KOPT-K1 (cell line): Measurements from ENCODE around the gene DRC1.
"Not testable (repeated sequence)": the region's sequence is repeated elsewhere in the genome, so short reads cannot be mapped to it uniquely, and the experiment has no call there.

Experiments
- H3K27ac ChIP-seq: fragments of 200-600 bp; sonication (generic); 2 replicates; pipeline ENCODE4 v1.5.1; 2016; ENCODE audit warnings: antibody characterized with exemption, mild to moderate bottlenecking, low read depth, low read length; ENCODE audit not compliant: poor library complexity, severe bottlenecking
- H3K36me3 ChIP-seq: fragments of 200-600 bp; sonication (generic); 2 replicates; pipeline ENCODE4 v1.5.1; 2017; ENCODE audit warnings: antibody characterized with exemption, mild to moderate bottlenecking, low read length, moderate library complexity; ENCODE audit not compliant: insufficient read depth
- H3K9me3 ChIP-seq: fragments of 200-600 bp; sonication (generic); 2 replicates; pipeline ENCODE4 v1.5.1; 2017; ENCODE audit warnings: antibody characterized with exemption, low read length, mild to moderate bottlenecking; ENCODE audit not compliant: insufficient read depth, poor library complexity, severe bottlenecking

The DRC1 gene

GRCh38 chr2:26460613-26461031, 58.9 kb downstream of the DRC1 start:
- Histone ChIP-seq H3K27ac (no peak overlapping the region), H3K36me3 (no peaks in the 10 kb centered on the region), H3K9me3 (no peaks in the 10 kb centered on the region)

GRCh38 chr2:26461601-26462023, 59.9 kb downstream of the DRC1 start:
- Histone ChIP-seq H3K9me3 (no peaks in the 10 kb centered on the region), H3K36me3 (no peaks in the 10 kb centered on the region), H3K27ac (no peak overlapping the region)

DNA sequence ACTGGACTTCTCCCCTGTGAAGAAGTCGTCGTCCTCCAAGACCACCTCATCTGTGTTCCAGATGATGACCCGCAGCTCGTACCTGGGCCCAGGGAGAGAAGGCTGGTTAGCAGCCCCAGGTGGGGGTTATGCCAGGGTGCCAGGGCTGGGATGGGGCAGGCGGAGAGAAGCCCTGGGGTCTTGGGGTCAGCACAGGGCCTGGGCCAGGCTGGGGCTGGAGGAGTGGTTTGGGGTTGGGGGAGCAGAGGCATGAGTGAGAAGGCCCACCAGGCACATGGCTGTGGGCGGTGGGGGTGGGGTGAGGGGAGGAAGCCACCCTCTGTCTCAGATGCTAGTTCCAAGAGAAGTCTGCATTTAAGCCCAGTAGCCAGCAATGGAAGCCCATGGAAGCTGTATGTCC, 60.4 kb downstream of the DRC1 start:
- H3K36me3 ChIP-seq, result no peaks in the 10 kb centered on the region
- H3K9me3 ChIP-seq, result no peaks in the 10 kb centered on the region
- no peak overlapping the region for H3K27ac ChIP-seq

- H3K9me3 ChIP-seq, result no peaks in the 10 kb centered on the region
- H3K27ac ChIP-seq, result no peak overlapping the region
- no peaks in the 10 kb centered on the region for H3K36me3 ChIP-seq
These were observed 61.0 kb downstream of the DRC1 start for GRCh38 chr2:26462511-26463243.

DNA sequence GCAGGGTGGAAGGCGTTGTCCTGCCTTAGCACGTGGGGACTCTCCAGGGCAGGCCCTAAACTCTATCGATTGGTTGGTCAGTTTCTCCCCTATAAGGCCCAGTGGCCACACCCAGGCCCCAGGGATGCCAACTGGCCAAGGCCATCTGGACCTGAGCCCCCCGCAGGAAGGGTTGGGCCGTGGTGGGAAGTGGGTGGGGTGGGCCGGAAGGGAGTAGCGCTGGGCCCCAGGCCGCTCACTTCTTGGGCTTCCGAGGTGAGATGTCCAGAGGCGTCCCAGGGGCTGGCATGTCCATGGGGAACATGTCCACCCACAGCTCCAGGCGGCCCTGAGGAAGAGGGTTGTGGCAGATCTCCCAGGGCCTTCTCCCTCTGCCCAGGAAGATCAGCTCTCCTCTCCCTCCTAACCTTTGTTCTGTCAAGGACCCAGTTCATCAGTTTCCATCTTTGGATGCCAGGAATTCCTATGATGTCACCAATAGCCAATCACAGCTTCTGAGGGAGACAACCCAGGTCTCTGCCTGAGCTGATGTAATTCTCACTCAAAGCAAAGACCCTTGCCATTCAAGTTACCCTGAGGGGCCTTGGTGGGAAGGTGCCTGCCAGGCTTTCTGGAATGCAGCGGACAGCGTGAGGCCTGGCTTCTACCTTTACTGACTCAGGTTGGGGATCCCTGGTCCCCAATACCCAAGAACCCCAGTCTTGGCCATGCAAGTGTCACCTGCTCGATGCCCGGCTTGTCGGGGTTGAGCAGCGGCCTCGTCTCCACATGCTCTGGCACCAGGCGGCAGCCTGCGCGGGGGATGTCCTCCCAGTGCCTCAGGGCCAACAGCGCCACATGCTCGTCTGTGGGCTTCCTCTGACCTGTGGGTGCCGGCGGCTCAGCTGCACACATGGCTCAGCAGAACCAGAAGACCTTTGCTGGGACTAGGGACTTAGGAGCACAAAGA, 61.8 kb downstream of the DRC1 start:
- no peaks in the 10 kb centered on the region for H3K36me3 ChIP-seq
- H3K27ac ChIP-seq, result no peak overlapping the region
- no peaks in the 10 kb centered on the region for H3K9me3 ChIP-seq

DNA sequence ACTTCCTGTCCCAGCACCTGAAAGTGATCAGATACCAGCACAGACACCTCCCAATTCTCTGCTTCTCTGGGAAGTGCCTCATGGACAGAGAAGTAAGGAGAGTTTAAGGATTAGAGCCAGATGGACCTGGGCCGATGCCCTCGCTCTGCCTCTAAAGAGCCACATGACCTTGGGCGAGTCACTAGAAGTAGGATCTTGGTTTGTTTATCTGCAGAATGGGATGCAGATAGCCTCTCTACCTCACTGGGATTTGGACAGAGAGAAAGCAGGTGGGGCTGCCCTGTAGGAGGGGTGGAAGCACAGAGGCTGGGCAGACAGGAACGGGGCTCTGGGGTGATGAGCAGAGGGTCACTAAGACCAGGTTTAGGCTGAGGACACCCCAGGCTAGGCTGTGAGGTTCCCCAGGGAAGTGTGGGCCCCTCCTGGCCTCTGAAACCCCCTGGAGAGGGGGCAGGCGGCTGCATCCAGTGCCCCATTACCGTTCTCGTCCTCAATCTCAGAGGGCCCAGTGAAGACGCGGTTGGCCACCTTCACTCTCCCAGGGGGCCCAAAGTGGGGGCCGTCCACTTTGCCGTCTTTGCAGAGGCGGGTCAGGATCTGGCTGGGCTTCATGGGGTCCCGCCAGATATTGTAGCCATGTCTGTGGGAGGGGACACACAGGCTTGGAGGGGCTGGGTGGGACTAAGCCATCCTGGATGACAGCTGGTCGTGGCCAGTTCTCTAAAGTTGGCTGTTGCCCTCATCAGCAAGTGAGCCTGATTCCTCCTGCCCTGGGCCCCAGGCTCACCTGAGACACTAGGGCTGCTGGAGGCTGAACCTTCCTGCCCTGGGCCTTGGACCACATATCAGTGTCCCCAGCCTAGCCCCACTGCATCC, 62.9 kb downstream of the DRC1 start:
- H3K36me3 ChIP-seq, result no peaks in the 10 kb centered on the region
- no peak overlapping the region for H3K27ac ChIP-seq
- no peaks in the 10 kb centered on the region for H3K9me3 ChIP-seq

GRCh38 chr2:26465266-26465925, 63.7 kb downstream of the DRC1 start:
- no peaks in the 10 kb centered on the region for H3K36me3 ChIP-seq
- H3K27ac ChIP-seq, result no peak overlapping the region
- H3K9me3 ChIP-seq, result no peaks in the 10 kb centered on the region

DNA sequence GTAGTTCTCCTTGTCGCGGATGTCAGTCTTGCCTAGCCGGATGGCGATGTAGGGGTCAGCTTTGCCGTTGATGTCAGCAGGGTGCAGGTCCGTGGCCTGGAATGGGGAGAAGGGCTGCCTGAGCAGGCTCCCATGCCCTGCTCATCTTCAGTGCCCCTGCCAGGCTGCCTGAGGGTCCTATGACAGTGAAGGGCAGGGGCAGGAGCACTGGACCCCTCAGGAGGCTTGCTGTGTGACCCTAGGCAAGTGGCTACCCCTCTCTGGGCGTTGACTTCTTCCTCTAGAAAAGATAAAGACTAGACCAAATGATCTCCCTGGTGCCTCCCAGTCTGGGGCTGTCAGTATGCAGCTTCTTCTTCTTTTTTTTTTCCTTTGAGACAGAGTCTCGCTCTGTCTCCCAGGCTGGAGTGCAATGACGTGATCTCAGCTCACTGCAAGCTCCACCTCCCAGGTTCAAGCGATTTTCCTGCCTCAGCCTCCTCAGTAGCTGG, 64.3 kb downstream of the DRC1 start:
- no peaks in the 10 kb centered on the region for H3K36me3 ChIP-seq
- H3K27ac ChIP-seq, result no peak overlapping the region
- no peaks in the 10 kb centered on the region for H3K9me3 ChIP-seq

- Histone ChIP-seq H3K9me3 (no peaks in the 10 kb centered on the region), H3K27ac (no peak overlapping the region), H3K36me3 (no peaks in the 10 kb centered on the region)
These were observed 65.1 kb downstream of the DRC1 start for GRCh38 chr2:26466662-26467310.

DNA sequence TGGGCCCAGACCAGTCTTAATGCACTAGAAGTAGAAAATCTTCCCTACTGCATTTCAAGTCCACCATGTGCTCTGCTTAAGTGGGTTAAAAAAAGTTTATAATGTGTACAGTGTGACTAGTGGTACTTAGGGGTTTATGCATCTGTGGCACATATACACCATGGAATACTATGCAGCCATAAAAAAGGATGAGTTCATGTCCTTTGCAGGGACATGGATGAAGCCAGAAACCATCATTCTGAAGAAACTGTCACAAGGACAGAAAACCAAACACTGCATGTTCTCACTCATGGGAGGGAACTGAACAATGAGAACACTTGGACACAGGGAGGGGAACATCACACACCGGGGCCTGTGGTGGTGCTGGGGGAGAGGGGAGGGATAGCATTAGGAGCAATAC, 66.8 kb downstream of the DRC1 start:
- not testable (repeated sequence) for H3K36me3 ChIP-seq

DNA sequence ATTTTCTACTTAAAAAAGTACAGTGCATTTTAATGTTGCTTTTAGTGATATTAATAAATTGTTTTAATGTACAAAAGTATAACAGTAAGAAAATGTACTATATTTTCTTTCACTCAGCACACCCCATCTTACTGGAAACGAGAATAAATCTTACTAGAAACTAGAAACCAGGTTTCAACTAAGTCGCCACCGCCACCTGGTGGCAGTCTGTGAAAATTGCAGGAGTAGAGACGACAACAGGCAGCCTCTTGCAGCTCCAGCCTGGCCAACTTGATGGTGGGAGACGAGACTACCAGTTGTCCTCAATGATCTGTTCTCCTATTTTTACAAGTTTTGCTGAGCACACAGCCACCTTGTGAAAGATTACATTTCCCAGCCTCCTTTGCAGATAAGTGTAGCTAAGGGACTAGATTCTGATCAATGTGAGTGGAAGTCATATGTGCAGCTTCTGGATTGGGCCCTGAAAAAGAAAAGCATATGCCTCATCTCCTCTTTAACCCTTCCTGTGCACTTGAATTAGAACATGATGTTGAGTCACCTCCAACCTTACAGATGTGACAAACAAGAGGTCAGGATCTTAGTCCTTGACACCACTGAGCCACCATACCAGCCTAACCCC, 67.5 kb downstream of the DRC1 start:
- H3K36me3 ChIP-seq, result no peaks in the 10 kb centered on the region
- no peak overlapping the region for H3K27ac ChIP-seq
- no peaks in the 10 kb centered on the region for H3K9me3 ChIP-seq

More for the DNA sequence above, 66.8 kb downstream of the DRC1 start:
- H3K9me3 ChIP-seq, H3K27ac ChIP-seq: not testable (repeated sequence)

DNA sequence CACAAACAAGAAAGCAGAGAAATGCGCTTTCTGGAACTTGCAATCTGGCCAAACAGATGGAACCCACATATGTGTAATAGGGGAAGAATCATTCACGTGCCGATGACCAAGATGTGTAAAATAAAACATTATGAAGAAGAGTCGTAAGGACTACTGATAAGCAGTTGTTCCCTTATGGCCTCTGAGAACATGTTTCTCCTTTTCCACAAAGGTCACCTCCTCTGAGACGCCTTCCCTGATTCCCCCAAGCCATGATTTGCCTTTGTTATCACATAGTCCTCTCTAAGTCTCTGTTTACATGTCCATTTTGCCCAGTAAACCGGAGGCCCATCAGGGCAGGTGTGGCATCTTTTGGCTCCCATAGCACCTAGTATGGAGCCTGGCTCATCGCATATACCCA, 68.2 kb downstream of the DRC1 start:
- Histone ChIP-seq H3K9me3 (no peaks in the 10 kb centered on the region), H3K27ac (no peak overlapping the region), H3K36me3 (no peaks in the 10 kb centered on the region)

DNA sequence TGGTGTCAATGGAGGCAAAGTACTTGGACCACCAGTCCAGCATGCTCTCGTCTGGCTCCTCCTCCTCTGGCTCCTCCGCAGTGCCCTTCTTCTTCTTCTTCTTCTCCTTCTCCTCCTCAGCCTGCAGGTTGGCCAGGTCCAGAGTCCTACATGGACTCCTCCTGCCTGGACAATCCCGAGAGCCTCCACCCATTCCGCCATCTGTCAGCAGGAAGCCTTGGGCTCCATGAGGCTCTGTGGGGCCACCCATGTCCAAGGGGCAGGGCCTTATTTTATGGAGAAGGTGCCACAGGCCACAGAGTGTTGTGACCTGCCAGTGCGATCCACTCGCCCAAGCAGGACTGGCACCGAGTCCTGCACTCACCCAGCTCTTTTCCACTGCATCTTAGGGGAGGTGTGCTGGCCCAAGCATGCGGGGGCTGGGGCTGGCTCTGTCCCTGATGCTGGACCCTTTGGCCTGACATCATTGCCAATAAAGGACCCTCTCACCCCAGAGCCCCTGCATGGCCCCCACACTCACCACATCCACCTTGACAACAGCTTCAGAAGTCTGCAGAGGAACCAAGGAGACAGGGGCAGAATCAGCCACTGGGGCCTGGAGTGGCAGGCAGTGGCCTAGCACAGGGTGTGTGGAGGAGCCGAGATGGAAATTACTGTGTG, 69.0 kb downstream of the DRC1 start:
- no peaks in the 10 kb centered on the region for H3K36me3 ChIP-seq
- H3K27ac ChIP-seq, result no peak overlapping the region
- no peaks in the 10 kb centered on the region for H3K9me3 ChIP-seq
